Kidney (tissue), 14 donors: ENCODE data around the gene PSTK. TPM values are rescaled to one million over a fixed set of nuclear protein-coding genes. Genes with fewer than 3 reads are reported as not detected.

Experiments
- DNase-seq, 5 donors: peaks; one replicate each; pipeline ENCODE4 v3.0.0-alpha.2; 2013 to 2020
- FAIRE-seq: peaks from 2 replicates; lab custom pipeline; 2012; peaks lifted over from hg19 to GRCh38; lab: Jason Lieb, UNC
- H3K27ac ChIP-seq, 2 donors: one replicate each; pipeline ENCODE4 v1.7.0; 2013; ENCODE audit warnings: low read depth in 2 of 2, low read length in 2 of 2, inconsistent platforms in 1 of 2
- H3K27me3 ChIP-seq: one replicate; pipeline ENCODE4 v1.7.1; 2013; ENCODE audit warnings: low read length, inconsistent platforms; ENCODE audit not compliant: control insufficient read depth, insufficient read depth
- H3K36me3 ChIP-seq, 3 donors: one replicate each; pipeline versions ENCODE4 v1.7.0 to v1.7.1; 2013; ENCODE audit warnings: low read length in 3 of 3, control low read depth in 1 of 3, inconsistent platforms in 1 of 3; ENCODE audit not compliant: insufficient read depth in 3 of 3, control insufficient read depth in 2 of 3
- H3K4me1 ChIP-seq, 3 donors: one replicate each; pipeline versions ENCODE4 v1.7.0 to v1.7.1; 2013; ENCODE audit warnings: low read length in 3 of 3, inconsistent platforms in 1 of 3, low read depth in 1 of 3; ENCODE audit not compliant: control insufficient read depth in 2 of 3, insufficient read depth in 2 of 3
- H3K4me3 ChIP-seq, 3 donors: one replicate each; pipeline versions ENCODE4 v1.7.0 to v1.8.1; 2013; ENCODE audit warnings: low read length in 3 of 3, control low read depth in 1 of 3, inconsistent platforms in 1 of 3
- H3K9ac ChIP-seq, 3 donors: one replicate each; pipeline versions ENCODE4 v1.7.0 to v1.7.1; 2013; ENCODE audit warnings: low read length in 3 of 3, control low read depth in 1 of 3, inconsistent platforms in 1 of 3
- H3K9me3 ChIP-seq, 3 donors: one replicate each; pipeline versions ENCODE4 v1.7.0 to v1.7.1; 2013; ENCODE audit warnings: low read length in 3 of 3, control low read depth in 1 of 3, inconsistent platforms in 1 of 3; ENCODE audit not compliant: control insufficient read depth in 2 of 3, insufficient read depth in 1 of 3
- CTCF ChIP-seq: IDR thresholded peaks from 3 replicates; pipeline ENCODE4 v1.5.1; 2012; ENCODE audit warnings: mild to moderate bottlenecking, moderate library complexity, borderline replicate concordance; ENCODE audit not compliant: insufficient read depth; ENCODE audit errors: extremely low read depth
- intact Hi-C: fragments of 100-400 bp; cut with DNase I; formaldehyde crosslinking; loops from one replicate; pipeline ENCODE4 v1.11.1; 2022
- polyA plus RNA-seq: library from polyadenylated mRNA; stranded (reverse); fragments of 350-450 nt; fragmentation: Illumina TruSeq; extraction: RNeasy Lipid Tissue Mini Kit (QIAGEN cat#74804); gene quantifications from one replicate; pipeline ENCODE4 v1.2.3, GENCODE V29; 2014; ENCODE audit warnings: low read depth, low replicate concordance; ENCODE audit not compliant: insufficient read depth
- total RNA-seq: library from RNA; stranded (reverse); fragmentation: NEBNext Ultra II Directional; extraction: Animal tissue kit (Norgen Biotek cat#: 25700); gene quantifications from one replicate; pipeline ENCODE4 v1.2.1, GENCODE V29; 2021
- donor health status: control.
- donor health status: control.
- donor health status: control.
- donor health status: control.
- donor health status: control.
- donor health status: DM: yes; HTN: yes; CAD: no.
- donor health status: Normal renal cell carcinoma (clear cell type).

Gene PSTK
- total and polyA plus RNA-seq, 2 donors from 2014 or later = 4.3 to 4.7 TPM

- Histone ChIP-seq H3K36me3 (no peaks in the 10 kb centered on the region), H3K4me1 (no peaks in the 10 kb centered on the region), H3K9ac (no peak overlapping the region), H3K27ac (no peak overlapping the region), H3K27me3 (no peaks in the 10 kb centered on the region), H3K9me3 (no peaks in the 10 kb centered on the region), H3K4me3 (no peak overlapping the region)
- DNase-seq = no peak
- FAIRE-seq = no peak
- intact Hi-C loops = no loop called here
- no peak for TF ChIP-seq CTCF
Measured at GRCh38 chr10:123016228-123016627, 36.0 kb downstream of the PSTK start.

- Histone ChIP-seq H3K4me3 (no peak overlapping the region), H3K27ac (no peak overlapping the region), H3K9ac (no peak overlapping the region), H3K4me1 (no peaks in the 10 kb centered on the region), H3K9me3 (no peaks in the 10 kb centered on the region), H3K27me3 (no peaks in the 10 kb centered on the region), H3K36me3 (no peaks in the 10 kb centered on the region)
- no peak for TF ChIP-seq CTCF
- FAIRE-seq (no peak), DNase-seq (no peak)
- intact Hi-C loops = no loop called here
Measured at GRCh38 chr10:123017421-123018165, 37.4 kb downstream of the PSTK start.

- Histone ChIP-seq H3K4me3 (no peak overlapping the region), H3K4me1 (no peaks in the 10 kb centered on the region), H3K36me3 (no peaks in the 10 kb centered on the region), H3K27ac (no peak overlapping the region), H3K9ac (no peak overlapping the region), H3K27me3 (no peaks in the 10 kb centered on the region), H3K9me3 (no peaks in the 10 kb centered on the region)
- TF ChIP-seq CTCF = no peak
- DNase-seq = no peak
- no peak for FAIRE-seq
- intact Hi-C loops = no loop called here
Measured at GRCh38 chr10:123018531-123018930, 38.3 kb downstream of the PSTK start.
